IPS DF 19.7 (cell line): ENCODE measurements around the gene ZNF213.
"Not testable (repeated sequence)": the region's sequence is repeated elsewhere in the genome, so short reads cannot be mapped to it uniquely, and the experiment has no call there.

Experiments
- DNase-seq: peaks from one replicate; pipeline ENCODE4 v3.0.0-alpha.2; 2013; ENCODE audit warnings: low read depth, low spot score

ZNF213 gene

DNA sequence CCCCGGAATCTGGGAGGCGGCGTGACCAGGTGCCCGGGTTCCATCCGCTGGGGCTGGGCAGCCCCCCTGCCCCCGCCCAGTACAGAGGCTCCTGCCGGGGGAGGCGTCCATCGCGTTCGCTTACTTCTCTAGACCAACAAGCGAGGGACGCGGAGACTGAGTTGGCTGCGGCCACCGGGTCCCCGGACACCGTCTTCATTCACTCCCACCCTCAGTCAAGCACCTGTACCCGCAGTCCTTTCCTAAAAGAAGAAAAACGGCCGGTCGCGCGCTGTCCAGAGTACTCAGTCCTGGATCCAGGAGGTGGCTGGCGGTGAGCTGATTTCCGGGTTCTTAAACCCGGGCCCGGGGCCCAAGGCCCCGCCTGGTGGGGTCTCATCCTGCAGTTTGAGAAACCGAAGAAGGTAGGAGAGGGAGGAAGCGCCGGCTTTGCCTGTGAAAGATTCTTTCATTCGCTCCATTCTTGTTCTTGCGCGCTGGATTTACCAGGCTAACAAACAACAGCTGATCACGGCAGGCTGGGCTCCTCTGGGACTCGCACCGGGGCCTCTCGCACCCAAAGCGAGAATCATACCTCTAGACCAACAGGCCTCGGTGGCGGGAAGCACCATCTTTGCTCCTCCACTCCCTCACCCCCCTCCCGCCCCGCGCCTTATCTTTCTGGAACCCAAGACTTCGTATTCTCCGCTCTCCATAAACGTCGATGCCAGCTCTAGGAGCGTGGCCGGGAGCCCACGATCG is 35.8 kb downstream of the ZNF213 start:
- DNase-seq: no peak

GRCh38 chr16:3171181-3171854 is 36.5 kb downstream of the ZNF213 start:
- DNase-seq: no peak

GRCh38 chr16:3171855-3172593 is 37.2 kb downstream of the ZNF213 start:
- no peak for DNase-seq

GRCh38 chr16:3173892-3174617 is 39.2 kb downstream of the ZNF213 start:
- DNase-seq: no peak

GRCh38 chr16:3174618-3175148 is 39.9 kb downstream of the ZNF213 start:
- DNase-seq: no peak

GRCh38 chr16:3175157-3176093 is 40.6 kb downstream of the ZNF213 start:
- no peak for DNase-seq

DNA sequence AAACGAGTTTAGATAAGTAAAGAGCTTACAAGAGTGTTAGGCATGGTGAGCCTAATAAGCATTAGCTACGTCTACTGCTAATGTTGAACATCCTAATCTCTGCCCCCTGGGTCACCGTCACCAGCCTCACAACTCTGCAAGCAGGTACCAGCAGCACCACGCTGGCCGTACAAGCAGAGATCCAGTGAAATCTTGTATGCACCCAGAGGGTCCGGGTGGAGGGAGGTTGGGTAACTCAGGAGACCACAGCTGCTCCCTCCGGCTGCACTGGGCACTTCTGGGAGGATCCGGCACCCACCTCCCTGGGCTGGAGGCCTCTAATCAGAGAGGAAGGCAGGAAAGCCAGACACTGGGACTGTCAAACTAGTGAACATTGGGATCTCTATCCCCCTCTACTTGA is 44.8 kb downstream of the ZNF213 start:
- no peak for DNase-seq

DNA sequence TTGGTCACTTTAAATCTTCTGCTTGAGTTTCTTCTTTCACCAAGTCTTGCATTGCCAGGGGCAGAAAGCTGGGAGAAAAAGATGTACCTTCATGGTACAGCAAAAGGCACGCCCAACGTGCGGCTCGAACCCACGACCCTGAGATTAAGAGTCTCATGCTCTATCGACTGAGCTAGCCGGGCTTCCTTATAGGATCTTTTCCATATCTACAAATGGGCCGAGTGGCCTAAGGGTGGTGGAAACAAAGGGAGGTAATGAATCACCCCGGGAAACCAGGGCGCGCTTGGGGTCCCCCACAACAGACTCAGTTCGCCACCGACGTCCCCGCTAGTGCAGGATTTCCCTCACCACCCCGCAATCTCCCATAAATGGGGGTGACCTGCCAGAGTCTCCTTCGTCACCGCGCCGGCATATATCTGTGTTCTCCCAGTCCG is 45.6 kb downstream of the ZNF213 start:
- no peak for DNase-seq

DNA sequence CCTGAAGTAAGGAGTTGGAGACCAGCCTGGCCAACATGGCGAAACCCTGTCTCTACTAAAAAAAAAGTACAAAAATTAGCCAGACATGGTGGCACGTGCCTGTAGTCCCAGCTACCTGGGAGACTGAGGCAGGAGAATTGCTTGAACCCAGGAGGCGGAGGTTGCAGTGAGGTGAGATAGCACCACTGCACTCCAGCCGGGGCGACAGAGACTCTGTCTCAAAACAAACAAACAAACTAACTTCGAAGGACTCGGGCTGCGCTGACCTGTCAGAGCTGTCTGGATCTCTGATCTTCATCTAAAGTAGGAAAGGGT is 47.4 kb downstream of the ZNF213 start:
- not testable (repeated sequence) for DNase-seq

DNA sequence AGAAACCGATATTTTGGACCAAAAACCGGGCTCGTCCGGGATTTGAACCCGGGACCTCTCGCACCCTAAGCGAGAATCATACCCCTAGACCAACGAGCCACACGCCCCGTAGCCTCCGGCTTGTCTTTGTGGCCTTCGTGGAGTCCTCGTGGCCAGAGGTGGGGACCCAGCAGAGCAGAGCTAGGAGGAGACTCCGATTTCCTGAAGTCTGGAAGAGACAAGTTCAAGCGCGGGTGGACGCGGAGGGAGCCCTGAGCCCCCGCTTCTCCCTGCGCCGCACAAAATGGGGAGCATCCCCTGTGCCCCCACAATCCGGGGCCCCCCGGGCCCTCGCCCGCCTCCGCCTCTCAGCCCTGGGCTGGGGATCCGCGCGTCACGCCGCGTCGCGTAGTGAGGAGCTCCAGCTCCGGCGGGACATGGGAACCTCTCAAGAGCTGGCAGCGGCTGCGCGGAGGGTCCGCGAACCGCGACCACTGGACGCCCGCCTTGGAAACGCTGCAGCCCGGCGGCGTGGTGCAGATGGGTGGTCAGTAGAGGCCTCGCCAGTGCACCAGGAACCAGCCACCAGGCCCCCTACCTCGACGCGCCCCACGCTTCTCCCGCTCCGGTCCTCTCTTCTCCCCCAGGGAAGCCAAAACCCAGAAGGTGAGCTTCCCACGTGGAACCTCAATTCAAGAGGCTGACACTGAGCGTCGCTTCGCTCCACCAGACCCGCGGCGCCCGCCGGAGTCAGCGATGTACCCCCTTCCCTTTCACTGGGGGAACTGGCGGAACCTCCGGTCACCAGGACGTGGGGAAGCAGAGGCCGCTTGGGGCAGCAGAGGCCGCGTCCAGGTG is 48.0 kb downstream of the ZNF213 start:
- no peak for DNase-seq

- DNase-seq: no peak
These were observed 48.8 kb downstream of the ZNF213 start for GRCh38 chr16:3183445-3184139.

- DNase-seq: no peak
These were observed 52.3 kb downstream of the ZNF213 start for GRCh38 chr16:3186946-3187690.

DNA sequence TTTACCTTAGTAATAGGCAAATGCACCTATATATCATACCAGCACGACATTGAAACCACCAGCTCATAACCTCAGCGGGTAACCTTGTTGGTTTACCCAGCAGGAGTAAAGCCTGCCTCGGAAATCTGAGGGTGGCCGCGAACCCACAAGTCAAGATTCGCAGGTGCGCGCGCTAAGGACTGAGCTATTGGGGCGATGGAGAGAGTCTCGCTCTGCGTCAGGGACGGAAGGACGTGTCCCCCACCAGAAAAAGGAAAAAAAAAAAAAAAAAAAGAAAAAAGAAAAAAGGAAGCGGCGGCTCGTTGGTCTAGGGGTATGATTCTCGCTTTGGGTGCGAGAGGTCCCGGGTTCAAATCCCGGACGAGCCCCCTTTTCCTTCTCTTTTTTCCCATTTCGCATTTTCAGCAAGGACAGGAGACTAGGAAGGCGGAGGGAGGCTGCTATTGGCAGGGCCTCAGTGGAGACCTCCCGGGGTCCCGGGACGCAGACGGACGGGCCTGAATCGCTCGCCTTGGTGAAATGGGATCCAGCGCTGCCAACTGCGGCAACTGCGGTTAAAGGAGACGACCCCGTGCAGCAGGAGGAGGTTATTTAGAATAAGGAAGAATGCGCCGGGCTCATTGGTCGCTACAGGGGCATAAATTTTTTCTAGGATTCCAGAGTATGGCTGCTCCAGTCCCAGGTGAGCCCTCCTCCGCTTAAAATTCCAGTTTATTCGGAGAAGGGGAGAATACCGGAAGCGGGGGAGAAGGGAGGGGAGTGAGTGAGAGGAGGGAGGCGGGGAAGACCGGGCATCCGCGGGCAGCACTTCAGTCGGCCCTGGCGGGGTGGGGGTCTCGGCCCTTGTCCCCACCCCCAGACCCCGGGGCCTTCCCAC is 53.2 kb downstream of the ZNF213 start, which contains the start of gene OR1F1:
Gene OR1F1 (plus strand): TSS at position 407 of the 877 bp plus-strand sequence.
- no peak for DNase-seq

GRCh38 chr16:3188675-3188924 is 53.8 kb downstream of the ZNF213 start:
- DNase-seq: no peak

- no peak for DNase-seq
These were observed 54.3 kb downstream of the ZNF213 start for GRCh38 chr16:3188925-3189825.

- DNase-seq: no peak
These were observed 55.0 kb downstream of the ZNF213 start for GRCh38 chr16:3189869-3190268.

DNA sequence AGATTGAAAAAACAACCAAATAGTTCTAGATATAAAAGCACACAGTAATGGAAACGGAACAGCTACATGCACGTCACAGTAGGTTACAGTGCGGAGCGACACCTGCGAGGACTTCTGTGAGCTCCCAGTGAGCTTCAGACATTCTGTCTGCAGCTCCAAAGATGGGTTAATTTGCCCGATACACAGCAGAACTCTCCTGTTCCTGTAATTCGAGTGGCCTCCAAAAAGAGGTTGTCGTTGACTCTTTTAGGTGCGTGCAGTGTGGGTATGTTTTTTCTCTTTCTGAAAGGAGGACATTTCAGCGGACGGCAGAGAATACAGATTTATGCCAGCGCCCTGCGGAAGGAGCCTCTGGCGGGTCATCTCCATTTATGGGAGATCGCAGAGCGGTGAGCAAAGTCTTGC is 56.1 kb downstream of the ZNF213 start:
- no peak for DNase-seq
